A549 (cell line): ENCODE results near the gene HLA-A. TPM values are rescaled to one million over a fixed set of nuclear protein-coding genes. Genes with fewer than 3 reads are reported as not detected.
"Not testable (repeated sequence)": the region's sequence is repeated elsewhere in the genome, so short reads cannot be mapped to it uniquely, and the experiment has no call there.

Experiments used
- ATAC-seq, 2 experiments: fragments of 200-7000 bp in 1 of 2; fragments of >200 bp in 1 of 2; cut with Nextera tagmentation in 1 of 2; cut with Tn5 transposase in 1 of 2; 3 replicates each; pipeline versions ENCODE4 v1.8.0 to v1.9.1; 2018 to 2020; ENCODE audit warnings: mild to moderate bottlenecking in 1 of 2, moderate library complexity in 1 of 2
- CTCF ChIA-PET: fragments of 300-600 bp; sonication (Branson Sonifier 250); formaldehyde crosslinking; extraction: SDS; loops from one replicate; lab custom pipeline; 2021; ENCODE audit warnings: antibody characterized with exemption, inconsistent platforms; lab: Yijun Ruan, JAX
- POLR2A ChIA-PET: fragments of 350-600 bp; formaldehyde crosslinking; extraction: SDS; loops from one replicate; lab custom pipeline; 2021; ENCODE audit warnings: antibody characterized with exemption, inconsistent platforms; lab: Yijun Ruan, JAX
- DNase-seq, 2 experiments: peaks; one replicate each; pipeline versions ENCODE4 v3.0.0 to v3.0.0-alpha.2; 2011 to 2016; ENCODE audit warnings: low read depth in 1 of 2, low spot score in 1 of 2
- FAIRE-seq: peaks from 2 replicates; lab custom pipeline; 2011; peaks lifted over from hg19 to GRCh38; lab: Jason Lieb, UNC
- H3K27ac ChIP-seq, 2 experiments: fragments of >200 bp; sonication (Bioruptor Twin); formaldehyde crosslinking; 3 replicates each; pipeline ENCODE4 v1.5.1; 2016 to 2017
- H3K4me1 ChIP-seq: fragments of >200 bp; sonication (Bioruptor Twin); formaldehyde crosslinking; 3 replicates; pipeline ENCODE4 v1.6.1; 2016
- H3K4me2 ChIP-seq: fragments of >200 bp; sonication (Bioruptor Twin); formaldehyde crosslinking; 3 replicates; pipeline ENCODE4 v1.6.1; 2016
- H3K4me3 ChIP-seq: fragments of >200 bp; sonication (Bioruptor Twin); formaldehyde crosslinking; 3 replicates; pipeline ENCODE4 v1.5.1; 2016
- H3K9me3 ChIP-seq: fragments of >200 bp; sonication (Bioruptor Twin); formaldehyde crosslinking; 3 replicates; pipeline ENCODE4 v1.6.1; 2016
- CBX8 ChIP-seq: fragments of 200-600 bp; sonication (generic); IDR thresholded peaks from 2 replicates; pipeline ENCODE4 v1.6.1; 2016
- E2F6 ChIP-seq: IDR thresholded peaks from 2 replicates; pipeline ENCODE4 v1.6.1; 2012; ENCODE audit warnings: low read depth, borderline replicate concordance
- EHF ChIP-seq: fragments of 250-450 bp; sonication (Bioruptor Pico); IDR thresholded peaks from 2 replicates; pipeline ENCODE4 v1.5.0; 2020; ENCODE audit warnings: mild to moderate bottlenecking
- EP300 ChIP-seq, 2 experiments: fragments of >200 bp; sonication (Bioruptor Twin); formaldehyde crosslinking; IDR thresholded peaks; 2 replicates in 1 of 2; 3 replicates in 1 of 2; pipeline ENCODE4 v1.6.1; 2016 to 2017
- FOSL2 ChIP-seq, 2 experiments: fragments of 450-650 bp in 1 of 2; fragments of >200 bp in 1 of 2; sonication (Bioruptor Twin) in 1 of 2; formaldehyde crosslinking; IDR thresholded peaks; 2 replicates each; pipeline versions ENCODE4 v1.5.0 to v1.6.1; 2016 to 2020; ENCODE audit warnings: mild to moderate bottlenecking in 1 of 2, moderate library complexity in 1 of 2
- FOXS1 ChIP-seq: fragments of 250-450 bp; sonication (Bioruptor Pico); IDR thresholded peaks from 2 replicates; pipeline ENCODE4 v1.5.0; 2020; ENCODE audit warnings: mild to moderate bottlenecking, moderate library complexity
- GATA3 ChIP-seq: IDR thresholded peaks from 2 replicates; pipeline ENCODE4 v1.6.1; 2012; ENCODE audit warnings: borderline replicate concordance
- HDAC2 ChIP-seq: fragments of 200-600 bp; sonication (generic); IDR thresholded peaks from 2 replicates; pipeline ENCODE4 v1.6.1; 2016
- HEYL ChIP-seq: fragments of 250-450 bp; sonication (Bioruptor Pico); IDR thresholded peaks from 2 replicates; pipeline ENCODE4 v1.8.0; 2021; ENCODE audit warnings: mild to moderate bottlenecking, moderate library complexity
- HOXB5 ChIP-seq: fragments of 250-450 bp; sonication (Bioruptor Pico); IDR thresholded peaks from 2 replicates; pipeline ENCODE4 v1.5.0; 2020; ENCODE audit warnings: mild to moderate bottlenecking, moderate library complexity
- JUNB ChIP-seq: fragments of >200 bp; sonication (Bioruptor Twin); formaldehyde crosslinking; IDR thresholded peaks from 2 replicates; pipeline ENCODE4 v1.6.1; 2016
- KDM5A ChIP-seq: fragments of 200-600 bp; sonication (generic); IDR thresholded peaks from 2 replicates; pipeline ENCODE4 v1.6.1; 2016; ENCODE audit warnings: antibody characterized with exemption, mild to moderate bottlenecking
- MAFK ChIP-seq: fragments of 450-650 bp; IDR thresholded peaks from 2 replicates; pipeline ENCODE4 v1.6.1; 2014; ENCODE audit not compliant: partially characterized antibody
- MAZ ChIP-seq: fragments of 150-350 bp; IDR thresholded peaks from 2 replicates; pipeline ENCODE4 v1.6.1; 2014; ENCODE audit warnings: antibody characterized with exemption, low read depth, low read length, borderline replicate concordance
- NFE2L2 ChIP-seq: fragments of 150-350 bp; conservative IDR thresholded peaks from 2 replicates; pipeline ENCODE4 v1.6.1; 2014; ENCODE audit warnings: low read length
- NPAS2 ChIP-seq: fragments of 250-450 bp; sonication (Bioruptor Pico); IDR thresholded peaks from 2 replicates; pipeline ENCODE4 v1.8.0; 2022; ENCODE audit warnings: mild to moderate bottlenecking, moderate library complexity, borderline replicate concordance
- PHF8 ChIP-seq: fragments of 200-600 bp; sonication (generic); IDR thresholded peaks from 2 replicates; pipeline ENCODE4 v1.6.1; 2016; ENCODE audit warnings: low read depth, mild to moderate bottlenecking, antibody characterized with exemption, moderate library complexity, borderline replicate concordance
- RAD21 ChIP-seq, 2 experiments: fragments of >200 bp in 1 of 2; sonication (Bioruptor Twin) in 1 of 2; formaldehyde crosslinking in 1 of 2; IDR thresholded peaks in 1 of 2; conservative IDR thresholded peaks in 1 of 2; 2 replicates in 1 of 2; 3 replicates in 1 of 2; pipeline ENCODE4 v1.6.1; 2012 to 2018; ENCODE audit warnings: inconsistent platforms in 1 of 2
- RARB ChIP-seq: fragments of 250-450 bp; sonication (Bioruptor Pico); IDR thresholded peaks from 2 replicates; pipeline ENCODE4 v1.8.0; 2021; ENCODE audit warnings: mild to moderate bottlenecking, moderate library complexity
- RCOR1 ChIP-seq: fragments of 150-350 bp; IDR thresholded peaks from 2 replicates; pipeline ENCODE4 v1.6.1; 2014; ENCODE audit warnings: antibody characterized with exemption, low read length, low read depth
- SREBF2 ChIP-seq: fragments of 450-650 bp; IDR thresholded peaks from 2 replicates; pipeline ENCODE4 v1.6.1; 2014; ENCODE audit warnings: mild to moderate bottlenecking, moderate library complexity
- WGBS: methylation state at CpG from one replicate; pipeline ENCODE4 v1.1.6; 2017; ENCODE audit errors: missing lambda C conversion rate; 5-methylcytosine and 5-hydroxymethylcytosine counted together
- polyA plus RNA-seq, 4 experiments: library from polyadenylated mRNA; depleted of rRNA in 3 of 4; stranded (reverse); fragments of >200 nt; fragmentation: RNase III in 1 of 4; extraction: RNeasy Plus Mini Kit Qiagen cat#74134 plus additional on column Dnase treatment in 1 of 4; gene quantifications; 2 replicates in 3 of 4; 3 replicates in 1 of 4; pipeline ENCODE4 v1.2.3, GENCODE V29; 2011 to 2017

The HLA-A gene
- polyA plus RNA-seq, 2 of the 4 experiments (the other 2 are of a cell fraction), result 78.8 to 95.0 TPM

- CTCF ChIA-PET, result interaction anchor here (1.8 kb wide), 1 partner anchor 17 kb away, joined by 4 read pairs; no protein-coding TSS in a partner anchor
- FAIRE-seq (no peak), ATAC-seq (no peak), DNase-seq (no peak)
- H3K9me3 ChIP-seq, result no peaks in the 10 kb centered on the region
- H3K4me1 ChIP-seq, result no peaks in the 10 kb centered on the region; the same call in 1 of the 3 replicates
- H3K4me2 ChIP-seq, result no peak overlapping the region
- no peak overlapping the region for H3K27ac ChIP-seq
- H3K4me3 ChIP-seq, result no peak overlapping the region
- POLR2A ChIA-PET, result no interaction called here
- TF ChIP-seq KDM5A (no peak), HOXB5 (no peak), HDAC2 (no peak), E2F6 (no peak)
- 71% methylated on average over 2 of the region's 2 CpGs for WGBS
Measured at GRCh38 chr6:29958921-29959320, 16.6 kb downstream of the HLA-A start.

GRCh38 chr6:29959467-29959866 is 17.1 kb downstream of the HLA-A start:
- TF ChIP-seq FOSL2 (IDR thresholded peaks at IDR 0.05), result no peak
- TF ChIP-seq FOSL2 (CRISPR knock-in tag; IDR thresholded peaks at IDR 0.05), result no peak
- no peak for TF ChIP-seq RAD21 (conservative IDR thresholded peaks at IDR 0.05 in 1 of 2, IDR thresholded peaks at IDR 0.05 in 1 of 2)
- TF ChIP-seq CBX8, result no peak
- no peak for TF ChIP-seq E2F6
- no peak for TF ChIP-seq NFE2L2
- no peak for TF ChIP-seq SREBF2
- TF ChIP-seq GATA3, result no peak
- TF ChIP-seq HDAC2, result no peak
- no peak for TF ChIP-seq PHF8
- peaks cover 4% of the 10 kb centered on the region for H3K4me1 ChIP-seq
- H3K27ac ChIP-seq, result no peak overlapping the region
- no peak overlapping the region for H3K4me2 ChIP-seq
- H3K9me3 ChIP-seq, result no peaks in the 10 kb centered on the region
- CTCF ChIA-PET, result interaction anchor here (1.8 kb wide), 1 partner anchor 16 kb away, joined by 4 read pairs; no protein-coding TSS in a partner anchor
- ATAC-seq, result no peak
- DNase-seq, result no peak
- H3K4me3 ChIP-seq, result no peak overlapping the region
- FAIRE-seq, result no peak
- POLR2A ChIA-PET, result no interaction called here

GRCh38 chr6:29961966-29962365 is 19.6 kb downstream of the HLA-A start:
- H3K9me3 ChIP-seq, result no peaks in the 10 kb centered on the region
- H3K4me3 ChIP-seq, result no peak overlapping the region
- ATAC-seq, result no peak
- CTCF ChIA-PET, result no interaction called here
- no peak for TF ChIP-seq RAD21 (conservative IDR thresholded peaks at IDR 0.05 in 1 of 2, IDR thresholded peaks at IDR 0.05 in 1 of 2)
- no peak for TF ChIP-seq RCOR1
- no peak for TF ChIP-seq HOXB5
- TF ChIP-seq MAZ, result no peak
- TF ChIP-seq EP300 (IDR thresholded peaks at IDR 0.05), result no peak
- TF ChIP-seq FOXS1 (CRISPR knock-in tag), result no peak
- TF ChIP-seq EHF, result no peak
- no peak for TF ChIP-seq PHF8
- TF ChIP-seq MAFK, result no peak
- TF ChIP-seq JUNB, result no peak
- no peak for TF ChIP-seq HEYL (CRISPR knock-in tag)
- no peak for TF ChIP-seq NPAS2
- TF ChIP-seq RARB, result no peak
- TF ChIP-seq, all 56 proteins: peak for 0
- POLR2A ChIA-PET, result no interaction called here
- WGBS, result 17% methylated on average over 1 of the region's 1 CpG
- Histone ChIP-seq H3K27ac (0 out of 6 replicates have a peak overlapping the region, but pooled peaks of 1 of the 2 experiments have one; percentile 24), H3K4me1 (peaks cover 15% of the 10 kb centered on the region), H3K4me2 (no peak overlapping the region)
- no peak for DNase-seq
- FAIRE-seq, result no peak

GRCh38 chr6:29963697-29964096 is 21.4 kb downstream of the HLA-A start:
- H3K4me2 ChIP-seq, FAIRE-seq, H3K4me3 ChIP-seq, POLR2A ChIA-PET, H3K9me3 ChIP-seq, DNase-seq, ATAC-seq: not testable (repeated sequence)
- CTCF ChIA-PET, result interaction anchor here (1.4 kb wide), 1 partner anchor 130 kb away, joined by 5 read pairs; no protein-coding TSS in a partner anchor
- H3K27ac ChIP-seq, result peak overlapping the region; percentile 94 to 98; a peak in 5 of 6 replicates
- 97% methylated on average over 2 of the region's 2 CpGs for WGBS
- H3K4me1 ChIP-seq, result peaks cover 30% of the 10 kb centered on the region
